GM23248 (cell line): Measurements from ENCODE around the gene PLVAP.

Source experiments
- EZH2 ChIP-seq: fragments of 200-600 bp; sonication (generic); IDR thresholded peaks from 2 replicates; pipeline ENCODE4 v1.6.1; 2018; ENCODE audit warnings: antibody characterized with exemption, mild to moderate bottlenecking; ENCODE audit not compliant: insufficient read depth, poor library complexity, severe bottlenecking
- EZH2phosphoT487 ChIP-seq: fragments of 200-600 bp; sonication (generic); IDR thresholded peaks from 2 replicates; pipeline ENCODE4 v1.6.1; 2018; ENCODE audit warnings: antibody characterized with exemption, moderate library complexity, mild to moderate bottlenecking, low read depth; ENCODE audit not compliant: insufficient read depth

GRCh38 chr19:17379221-17379631, 2.1 kb upstream of the PLVAP start:
- no peak for TF ChIP-seq EZH2
- TF ChIP-seq EZH2phosphoT487, result no peak
